ENCODE measurements around the gene AIM2. TPM values are rescaled to one million over a fixed set of nuclear protein-coding genes. Genes with fewer than 3 reads are reported as not detected.

Gene AIM2
- total RNA-seq, 1 experiment from 2014 or later = 1.1 TPM

DNA sequence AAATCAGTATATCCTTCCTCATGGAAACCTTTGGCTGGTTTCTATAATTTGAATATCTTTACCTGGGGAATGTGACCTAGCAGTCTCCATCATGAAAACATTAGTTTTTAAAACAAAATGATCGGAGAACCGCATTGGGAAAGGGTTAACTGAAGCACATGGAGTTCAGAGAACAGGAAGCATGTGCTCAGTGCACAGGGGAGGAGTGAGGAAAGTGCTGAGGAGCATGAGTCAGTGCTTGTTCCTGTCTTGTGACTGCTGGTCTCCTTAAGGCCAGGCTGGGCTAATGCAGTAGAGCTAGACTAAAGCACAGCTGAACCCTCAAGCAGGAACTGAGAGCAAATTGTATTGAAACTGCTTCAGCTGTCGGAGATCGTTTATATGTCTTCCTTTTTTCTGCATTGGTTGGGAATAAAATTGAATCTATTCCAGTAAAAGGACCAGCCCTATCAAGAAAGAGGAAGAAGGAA, 61.1 kb downstream of the AIM2 start:
- Mint-ChIP-seq H3K27ac (no peak overlapping the region), H3K4me3 (no peak overlapping the region)

DNA sequence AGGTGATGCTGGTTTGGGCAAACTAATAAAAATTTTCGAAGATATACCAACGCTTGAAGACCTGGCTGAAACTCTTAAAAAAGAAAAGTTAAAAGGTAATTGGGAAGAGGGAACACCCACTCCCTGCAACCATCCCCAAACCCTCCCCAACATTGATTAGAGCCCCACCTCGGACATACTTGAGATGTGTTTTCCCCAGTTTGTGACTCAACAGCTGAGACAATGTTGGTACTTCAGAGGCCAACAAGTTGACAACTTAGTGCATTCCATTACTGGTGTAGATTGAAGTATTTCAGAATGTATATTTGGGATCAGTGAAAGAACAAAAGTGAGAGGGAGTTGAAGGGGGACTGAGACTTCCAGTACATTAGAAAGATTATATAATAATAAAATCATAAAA, 61.7 kb downstream of the AIM2 start:
- H3K4me1 Mint-ChIP-seq = peaks cover 23% of the 10 kb centered on the region
- no peak for TF ChIP-seq NFYB (CRISPR knock-in tag; conservative IDR thresholded peaks at IDR 0.05; ENCODE audit: low read depth)
- TF ChIP-seq, protein P1, sequence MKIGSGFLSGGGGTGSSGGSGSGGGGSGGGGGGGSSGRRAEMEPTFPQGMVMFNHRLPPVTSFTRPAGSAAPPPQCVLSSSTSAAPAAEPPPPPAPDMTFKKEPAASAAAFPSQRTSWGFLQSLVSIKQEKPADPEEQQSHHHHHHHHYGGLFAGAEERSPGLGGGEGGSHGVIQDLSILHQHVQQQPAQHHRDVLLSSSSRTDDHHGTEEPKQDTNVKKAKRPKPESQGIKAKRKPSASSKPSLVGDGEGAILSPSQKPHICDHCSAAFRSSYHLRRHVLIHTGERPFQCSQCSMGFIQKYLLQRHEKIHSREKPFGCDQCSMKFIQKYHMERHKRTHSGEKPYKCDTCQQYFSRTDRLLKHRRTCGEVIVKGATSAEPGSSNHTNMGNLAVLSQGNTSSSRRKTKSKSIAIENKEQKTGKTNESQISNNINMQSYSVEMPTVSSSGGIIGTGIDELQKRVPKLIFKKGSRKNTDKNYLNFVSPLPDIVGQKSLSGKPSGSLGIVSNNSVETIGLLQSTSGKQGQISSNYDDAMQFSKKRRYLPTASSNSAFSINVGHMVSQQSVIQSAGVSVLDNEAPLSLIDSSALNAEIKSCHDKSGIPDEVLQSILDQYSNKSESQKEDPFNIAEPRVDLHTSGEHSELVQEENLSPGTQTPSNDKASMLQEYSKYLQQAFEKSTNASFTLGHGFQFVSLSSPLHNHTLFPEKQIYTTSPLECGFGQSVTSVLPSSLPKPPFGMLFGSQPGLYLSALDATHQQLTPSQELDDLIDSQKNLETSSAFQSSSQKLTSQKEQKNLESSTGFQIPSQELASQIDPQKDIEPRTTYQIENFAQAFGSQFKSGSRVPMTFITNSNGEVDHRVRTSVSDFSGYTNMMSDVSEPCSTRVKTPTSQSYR (CRISPR knock-in tag; IDR thresholded peaks at IDR 0.05) = no peak
- ATAC-seq (no peak), DNase-seq (ENCODE audit: low spot score) (no peak)
- ChIA-PET CTCF (no interaction called here), POLR2A (no interaction called here)
- peaks cover 43% of the 10 kb centered on the region for H3K27me3 Mint-ChIP-seq (ENCODE audit: low read depth)
- H3K9me3 Mint-ChIP-seq = peaks cover 9% of the 10 kb centered on the region; the same call in 1 of the 2 replicates
- no peak overlapping the region for H3K4me3 Mint-ChIP-seq
- no peak overlapping the region for H3K27ac Mint-ChIP-seq
- no peaks in the 10 kb centered on the region for H3K36me3 Mint-ChIP-seq

More for the DNA sequence above, 61.1 kb downstream of the AIM2 start:
- H3K9me3 Mint-ChIP-seq = peaks cover 9% of the 10 kb centered on the region; the same call in 1 of the 2 replicates
- DNase-seq (ENCODE audit: low spot score) (no peak), ATAC-seq (peak; percentile 64)
- POLR2A ChIA-PET = no interaction called here
- CTCF ChIA-PET = interaction anchor here (1.2 kb wide), 1 partner anchor 10 kb away, joined by 3 read pairs; no protein-coding TSS in a partner anchor
- no peak for TF ChIP-seq ZNF423 (CRISPR knock-in tag; IDR thresholded peaks at IDR 0.05)
- no peak for TF ChIP-seq SP1 (CRISPR knock-in tag; conservative IDR thresholded peaks at IDR 0.05)
- TF ChIP-seq SOX15 (CRISPR knock-in tag; IDR thresholded peaks at IDR 0.05) = no peak
- no peak for TF ChIP-seq GTF2I (CRISPR knock-in tag; conservative IDR thresholded peaks at IDR 0.05)
- no peak for TF ChIP-seq TEAD4 (CRISPR knock-in tag; IDR thresholded peaks at IDR 0.05)
- TF ChIP-seq, protein P2, sequence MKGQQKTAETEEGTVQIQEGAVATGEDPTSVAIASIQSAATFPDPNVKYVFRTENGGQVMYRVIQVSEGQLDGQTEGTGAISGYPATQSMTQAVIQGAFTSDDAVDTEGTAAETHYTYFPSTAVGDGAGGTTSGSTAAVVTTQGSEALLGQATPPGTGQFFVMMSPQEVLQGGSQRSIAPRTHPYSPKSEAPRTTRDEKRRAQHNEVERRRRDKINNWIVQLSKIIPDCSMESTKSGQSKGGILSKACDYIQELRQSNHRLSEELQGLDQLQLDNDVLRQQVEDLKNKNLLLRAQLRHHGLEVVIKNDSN (CRISPR knock-in tag; IDR thresholded peaks at IDR 0.05) = no peak
- TF ChIP-seq RELA (CRISPR knock-in tag; IDR thresholded peaks at IDR 0.05; ENCODE audit: borderline replicate concordance) = no peak
- TF ChIP-seq ZNF121 (CRISPR knock-in tag; IDR thresholded peaks at IDR 0.05) = no peak
- TF ChIP-seq ELF4 (CRISPR knock-in tag; IDR thresholded peaks at IDR 0.05; ENCODE audit: low read depth) = no peak
- no peak for TF ChIP-seq CBFB (CRISPR knock-in tag; IDR thresholded peaks at IDR 0.05; ENCODE audit: low read depth)
- TF ChIP-seq, protein P3, sequence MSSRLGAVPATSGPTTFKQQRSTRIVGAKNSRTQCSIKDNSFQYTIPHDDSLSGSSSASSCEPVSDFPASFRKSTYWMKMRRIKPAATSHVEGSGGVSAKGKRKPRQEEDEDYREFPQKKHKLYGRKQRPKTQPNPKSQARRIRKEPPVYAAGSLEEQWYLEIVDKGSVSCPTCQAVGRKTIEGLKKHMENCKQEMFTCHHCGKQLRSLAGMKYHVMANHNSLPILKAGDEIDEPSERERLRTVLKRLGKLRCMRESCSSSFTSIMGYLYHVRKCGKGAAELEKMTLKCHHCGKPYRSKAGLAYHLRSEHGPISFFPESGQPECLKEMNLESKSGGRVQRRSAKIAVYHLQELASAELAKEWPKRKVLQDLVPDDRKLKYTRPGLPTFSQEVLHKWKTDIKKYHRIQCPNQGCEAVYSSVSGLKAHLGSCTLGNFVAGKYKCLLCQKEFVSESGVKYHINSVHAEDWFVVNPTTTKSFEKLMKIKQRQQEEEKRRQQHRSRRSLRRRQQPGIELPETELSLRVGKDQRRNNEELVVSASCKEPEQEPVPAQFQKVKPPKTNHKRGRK (CRISPR knock-in tag; IDR thresholded peaks at IDR 0.05; ENCODE audit: borderline replicate concordance) = no peak
- no peak for TF ChIP-seq KAT7 (CRISPR knock-in tag; IDR thresholded peaks at IDR 0.05; ENCODE audit: borderline replicate concordance)
- TF ChIP-seq, protein P4, sequence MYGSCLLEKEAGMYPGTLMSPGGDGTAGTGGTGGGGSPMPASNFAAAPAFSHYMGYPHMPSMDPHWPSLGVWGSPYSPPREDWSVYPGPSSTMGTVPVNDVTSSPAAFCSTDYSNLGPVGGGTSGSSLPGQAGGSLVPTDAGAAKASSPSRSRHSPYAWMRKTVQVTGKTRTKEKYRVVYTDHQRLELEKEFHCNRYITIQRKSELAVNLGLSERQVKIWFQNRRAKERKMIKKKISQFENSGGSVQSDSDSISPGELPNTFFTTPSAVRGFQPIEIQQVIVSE (CRISPR knock-in tag; IDR thresholded peaks at IDR 0.05; ENCODE audit: borderline replicate concordance) = no peak
- TF ChIP-seq FOXK1 (CRISPR knock-in tag; IDR thresholded peaks at IDR 0.05) = no peak
- TF ChIP-seq PRRX2 (CRISPR knock-in tag; IDR thresholded peaks at IDR 0.05) = no peak
- TF ChIP-seq NR1H2 (CRISPR knock-in tag; IDR thresholded peaks at IDR 0.05) = no peak
- no peak for TF ChIP-seq MYBL2 (CRISPR knock-in tag; IDR thresholded peaks at IDR 0.05)
- TF ChIP-seq, protein P5, sequence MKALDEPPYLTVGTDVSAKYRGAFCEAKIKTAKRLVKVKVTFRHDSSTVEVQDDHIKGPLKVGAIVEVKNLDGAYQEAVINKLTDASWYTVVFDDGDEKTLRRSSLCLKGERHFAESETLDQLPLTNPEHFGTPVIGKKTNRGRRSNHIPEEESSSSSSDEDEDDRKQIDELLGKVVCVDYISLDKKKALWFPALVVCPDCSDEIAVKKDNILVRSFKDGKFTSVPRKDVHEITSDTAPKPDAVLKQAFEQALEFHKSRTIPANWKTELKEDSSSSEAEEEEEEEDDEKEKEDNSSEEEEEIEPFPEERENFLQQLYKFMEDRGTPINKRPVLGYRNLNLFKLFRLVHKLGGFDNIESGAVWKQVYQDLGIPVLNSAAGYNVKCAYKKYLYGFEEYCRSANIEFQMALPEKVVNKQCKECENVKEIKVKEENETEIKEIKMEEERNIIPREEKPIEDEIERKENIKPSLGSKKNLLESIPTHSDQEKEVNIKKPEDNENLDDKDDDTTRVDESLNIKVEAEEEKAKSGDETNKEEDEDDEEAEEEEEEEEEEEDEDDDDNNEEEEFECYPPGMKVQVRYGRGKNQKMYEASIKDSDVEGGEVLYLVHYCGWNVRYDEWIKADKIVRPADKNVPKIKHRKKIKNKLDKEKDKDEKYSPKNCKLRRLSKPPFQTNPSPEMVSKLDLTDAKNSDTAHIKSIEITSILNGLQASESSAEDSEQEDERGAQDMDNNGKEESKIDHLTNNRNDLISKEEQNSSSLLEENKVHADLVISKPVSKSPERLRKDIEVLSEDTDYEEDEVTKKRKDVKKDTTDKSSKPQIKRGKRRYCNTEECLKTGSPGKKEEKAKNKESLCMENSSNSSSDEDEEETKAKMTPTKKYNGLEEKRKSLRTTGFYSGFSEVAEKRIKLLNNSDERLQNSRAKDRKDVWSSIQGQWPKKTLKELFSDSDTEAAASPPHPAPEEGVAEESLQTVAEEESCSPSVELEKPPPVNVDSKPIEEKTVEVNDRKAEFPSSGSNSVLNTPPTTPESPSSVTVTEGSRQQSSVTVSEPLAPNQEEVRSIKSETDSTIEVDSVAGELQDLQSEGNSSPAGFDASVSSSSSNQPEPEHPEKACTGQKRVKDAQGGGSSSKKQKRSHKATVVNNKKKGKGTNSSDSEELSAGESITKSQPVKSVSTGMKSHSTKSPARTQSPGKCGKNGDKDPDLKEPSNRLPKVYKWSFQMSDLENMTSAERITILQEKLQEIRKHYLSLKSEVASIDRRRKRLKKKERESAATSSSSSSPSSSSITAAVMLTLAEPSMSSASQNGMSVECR (CRISPR knock-in tag; IDR thresholded peaks at IDR 0.05; ENCODE audit: borderline replicate concordance) = no peak
- peaks cover 19% of the 10 kb centered on the region for H3K4me1 Mint-ChIP-seq
- no peaks in the 10 kb centered on the region for H3K36me3 Mint-ChIP-seq
- peaks cover 40% of the 10 kb centered on the region for H3K27me3 Mint-ChIP-seq (ENCODE audit: low read depth)

All from WTC11 (cell line).